GM12874 (cell line): Measurements from ENCODE around the gene TBC1D3K.
"Not testable (repeated sequence)": the region's sequence is repeated elsewhere in the genome, so short reads cannot be mapped to it uniquely, and the experiment has no call there.

Experiments
- CTCF ChIP-seq: IDR thresholded peaks from 2 replicates; pipeline ENCODE4 v1.5.1; 2011; ENCODE audit warnings: low read depth, mild to moderate bottlenecking, control low read depth, low read length, moderate library complexity; ENCODE audit not compliant: insufficient read depth

Gene TBC1D3K

GRCh38 chr17:37924115-37924514, at the start of gene TBC1D3K:
Gene TBC1D3K (plus strand): TSS chr17:37924415. CDS start chr17:37926000, 1,585 bp downstream.
- TF ChIP-seq CTCF = not testable (repeated sequence)

GRCh38 chr17:37884516-37884915, 39.7 kb upstream of the TBC1D3K start:
- TF ChIP-seq CTCF = no peak

- TF ChIP-seq CTCF = no peak
Observed at GRCh38 chr17:37885136-37885535, 39.1 kb upstream of the TBC1D3K start.

GRCh38 chr17:37888881-37889280, 35.3 kb upstream of the TBC1D3K start:
- no peak for TF ChIP-seq CTCF
